Measurements from ENCODE around the gene ARHGAP1.
"Not testable (repeated sequence)": the region's sequence is repeated elsewhere in the genome, so short reads cannot be mapped to it uniquely, and the experiment has no call there.

Gene ARHGAP1

DNA sequence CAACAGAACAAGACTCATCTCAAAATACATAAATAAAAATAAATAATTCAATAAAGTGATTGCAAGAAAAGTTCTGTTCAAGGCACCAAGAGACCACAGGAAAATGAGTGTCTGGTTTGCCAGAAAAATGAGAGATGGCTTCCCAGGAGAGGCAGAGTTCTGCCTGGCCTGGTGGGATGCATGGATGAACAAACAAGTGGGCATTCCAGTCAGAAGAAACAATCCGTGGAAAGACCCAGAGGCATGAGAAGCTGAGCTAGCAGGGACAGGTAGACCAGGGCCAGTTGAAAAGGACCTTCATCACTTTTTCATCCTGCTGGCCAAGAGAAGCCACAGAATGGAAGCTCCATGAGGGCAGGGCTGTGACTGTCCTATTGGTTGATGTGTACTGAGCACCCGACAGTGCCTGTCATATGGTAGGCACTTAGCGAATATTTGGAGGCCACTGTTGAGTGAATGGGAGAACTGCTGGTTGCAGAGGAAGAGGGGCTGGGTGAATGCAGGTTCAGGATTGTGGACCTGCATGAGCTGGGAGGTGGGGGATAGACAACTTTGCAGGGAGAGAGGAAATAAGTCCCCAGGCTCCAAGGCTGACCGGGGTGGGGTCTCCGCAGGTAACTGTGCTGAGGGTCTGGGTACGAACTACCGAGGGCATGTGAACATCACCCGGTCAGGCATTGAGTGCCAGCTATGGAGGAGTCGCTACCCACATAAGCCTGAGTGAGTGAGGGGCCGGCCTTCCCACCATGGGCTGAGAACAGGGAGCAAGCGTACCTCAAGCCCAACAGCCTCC is 22.3 kb upstream of the ARHGAP1 start:
- DNase-seq, result no peak

GRCh38 chr11:46721286-46721685 is 20.9 kb upstream of the ARHGAP1 start:
- DNase-seq, result no peak

- DNase-seq, result no peak
Observed at GRCh38 chr11:46719543-46720218, 19.3 kb upstream of the ARHGAP1 start.

DNA sequence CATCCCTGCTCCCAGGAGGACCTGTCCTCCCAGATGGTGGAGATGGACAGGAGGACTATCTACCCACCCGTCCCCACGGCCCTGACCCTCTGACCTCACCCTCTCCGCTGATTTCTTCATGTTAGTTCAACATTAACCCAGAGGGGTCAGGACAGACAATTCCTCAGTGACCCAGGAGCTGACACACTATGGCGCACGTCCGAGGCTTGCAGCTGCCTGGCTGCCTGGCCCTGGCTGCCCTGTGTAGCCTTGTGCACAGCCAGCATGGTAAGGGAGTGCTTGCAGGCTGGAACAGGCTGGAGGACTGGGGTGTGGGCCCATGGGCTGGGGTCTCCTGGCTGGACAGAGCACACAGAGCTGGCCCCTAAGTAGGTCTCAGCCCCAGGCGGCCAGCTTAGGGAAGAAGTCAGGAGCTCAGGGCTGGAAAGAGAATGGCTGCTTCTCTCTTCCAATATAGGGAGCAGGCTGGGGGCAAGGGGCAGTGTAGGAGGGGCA is 18.7 kb upstream of the ARHGAP1 start, which contains the start of gene F2:
Gene F2 (plus strand): TSS at position 166 of the 495 bp plus-strand sequence. CDS start 23 bp downstream, at position 189.
- DNase-seq, result no peak

- DNase-seq, result peak; percentile 63
Observed at GRCh38 chr11:46718155-46719019, 18.0 kb upstream of the ARHGAP1 start.

GRCh38 chr11:46717825-46718154 is 17.4 kb upstream of the ARHGAP1 start:
- DNase-seq, result not testable (repeated sequence)

DNA sequence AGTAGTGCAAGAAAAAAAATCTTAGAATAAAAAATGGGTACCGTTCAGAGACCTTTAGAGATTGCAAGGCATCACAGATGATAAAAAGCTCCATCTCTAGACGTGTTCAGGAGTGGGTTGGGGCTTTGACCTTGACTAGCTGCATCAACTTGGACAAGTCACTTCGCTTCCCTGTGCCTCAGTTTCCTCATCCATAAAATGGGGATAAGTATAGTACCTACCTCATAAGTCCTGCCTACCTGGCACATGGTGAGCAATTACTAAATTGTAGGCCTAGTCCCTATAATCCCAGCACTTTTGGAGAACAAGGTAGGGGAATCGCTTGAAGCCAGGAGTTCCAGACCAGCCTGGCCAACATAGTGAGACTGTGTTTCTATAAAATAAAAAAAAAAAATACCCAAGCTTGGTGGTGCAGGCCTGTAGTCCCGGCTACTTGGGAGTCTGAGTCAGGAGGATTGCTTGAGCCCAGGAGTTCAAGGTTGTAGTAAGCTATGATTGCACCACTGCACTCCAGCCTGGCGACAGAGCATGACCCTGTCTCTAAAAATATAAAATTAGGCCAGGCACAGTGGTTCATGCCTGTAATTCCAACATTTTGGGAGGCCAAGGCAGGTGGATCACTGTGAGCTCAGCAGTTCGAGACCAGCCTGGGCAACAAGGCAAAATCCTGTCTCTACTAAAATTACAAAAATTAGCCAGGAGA is 12.6 kb upstream of the ARHGAP1 start:
- DNase-seq, result no peak

- DNase-seq, result no peak
Observed at GRCh38 chr11:46711303-46711702, 10.9 kb upstream of the ARHGAP1 start.

- no peak for DNase-seq
Observed at GRCh38 chr11:46710821-46711269, 10.4 kb upstream of the ARHGAP1 start.

- DNase-seq, result not testable (repeated sequence)
Observed at GRCh38 chr11:46709351-46709750, 8.9 kb upstream of the ARHGAP1 start.

DNA sequence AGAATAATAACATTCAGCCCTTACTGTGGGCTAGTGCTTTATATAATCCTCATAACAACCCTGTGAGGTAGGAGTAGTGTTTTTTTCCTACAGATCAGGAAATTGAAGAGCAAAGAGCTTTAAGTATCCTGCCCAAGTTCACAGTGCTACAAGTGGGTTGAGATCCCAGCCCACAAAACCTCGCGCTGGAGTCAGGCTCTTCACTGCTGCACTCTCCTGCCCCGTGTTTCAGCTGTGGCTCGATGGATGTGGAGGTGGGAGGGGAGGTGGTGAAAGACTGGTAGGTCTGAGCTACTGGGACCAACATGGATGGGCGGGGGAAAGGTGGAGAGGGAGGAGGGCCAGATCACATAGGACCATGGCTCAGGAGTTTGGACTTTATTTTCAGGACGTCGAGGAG is 6.5 kb upstream of the ARHGAP1 start:
- no peak for DNase-seq

- no peak for DNase-seq
Observed at GRCh38 chr11:46705070-46705688, 4.8 kb upstream of the ARHGAP1 start.

DNA sequence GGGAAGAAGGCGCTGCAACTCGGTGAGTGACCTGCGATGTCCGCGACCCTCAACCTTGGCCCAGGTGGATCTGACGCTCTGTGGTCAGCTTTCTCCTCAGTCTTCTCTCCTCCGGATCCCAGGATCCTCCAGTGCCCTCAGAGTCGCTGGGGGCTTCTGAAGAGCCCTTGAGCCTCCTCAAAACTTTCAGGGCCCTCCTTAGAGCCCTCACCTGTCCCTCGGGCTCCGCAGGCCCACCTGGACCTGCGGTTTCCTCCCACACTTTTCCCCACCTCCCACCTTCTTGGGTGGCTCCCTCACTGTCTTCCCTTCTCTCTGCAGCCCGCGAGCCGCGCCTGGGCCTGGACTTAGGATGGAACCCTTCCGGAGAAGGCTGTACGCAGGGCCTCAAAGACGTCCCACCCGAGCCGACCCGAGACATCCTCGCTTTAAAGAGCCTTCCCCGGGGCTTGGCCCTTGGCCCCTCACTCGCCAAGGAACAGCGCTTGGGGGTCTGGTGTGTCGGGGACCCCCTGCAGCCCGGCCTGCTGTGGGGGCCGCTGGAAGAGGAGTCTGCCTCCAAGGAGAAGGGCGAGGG is 747 bp upstream of the ARHGAP1 start:
- DNase-seq, result peak; percentile 28

GRCh38 chr11:46698597-46698996 is 1.8 kb downstream of the ARHGAP1 start:
- no peak for DNase-seq

DNA sequence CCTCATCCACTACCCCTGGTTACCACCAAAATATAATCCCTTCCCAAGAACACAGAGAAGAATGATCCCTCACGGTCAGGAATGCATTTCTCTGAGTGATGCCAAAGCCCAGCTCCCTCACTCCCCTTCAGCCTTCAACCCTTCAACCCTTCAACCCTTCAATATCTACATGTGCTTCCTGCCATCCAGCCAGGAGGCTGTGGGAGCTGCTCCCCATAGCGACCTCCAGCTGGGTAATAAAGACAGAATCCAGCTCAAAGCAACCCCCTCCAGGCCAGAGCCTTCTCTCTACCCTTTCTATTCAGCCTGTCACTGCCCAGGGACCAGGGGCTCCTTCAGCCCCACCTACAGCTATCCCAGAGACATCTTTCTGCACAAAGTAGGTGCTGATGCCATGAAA is 2.7 kb downstream of the ARHGAP1 start:
- DNase-seq, result no peak

- peak; percentile 36 for DNase-seq
Observed at GRCh38 chr11:46697303-46697702, 3.1 kb downstream of the ARHGAP1 start.

DNA sequence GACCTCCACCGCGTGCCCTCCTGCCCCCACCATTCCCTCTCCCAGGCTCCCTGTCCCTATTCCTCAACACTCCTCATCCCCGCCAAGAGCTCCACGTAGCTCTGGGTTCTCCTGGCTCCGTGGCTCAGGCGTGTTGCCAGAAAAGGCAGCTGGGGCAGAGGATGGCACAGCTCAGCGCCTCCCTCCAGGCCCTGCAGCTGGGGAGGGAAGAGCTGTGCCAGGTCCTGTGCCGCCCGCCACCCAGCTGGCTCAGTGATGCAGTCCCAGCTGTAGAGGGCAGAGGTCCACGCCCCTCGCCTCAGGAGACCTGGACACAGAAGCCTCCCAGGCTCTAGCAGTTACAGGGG is 4.2 kb downstream of the ARHGAP1 start:
- no peak for DNase-seq

- no peak for DNase-seq
Observed at GRCh38 chr11:46695345-46696211, 4.8 kb downstream of the ARHGAP1 start.

GRCh38 chr11:46694607-46695006 is 5.8 kb downstream of the ARHGAP1 start:
- no peak for DNase-seq

- no peak for DNase-seq
Observed at GRCh38 chr11:46694072-46694471, 6.3 kb downstream of the ARHGAP1 start.

DNA sequence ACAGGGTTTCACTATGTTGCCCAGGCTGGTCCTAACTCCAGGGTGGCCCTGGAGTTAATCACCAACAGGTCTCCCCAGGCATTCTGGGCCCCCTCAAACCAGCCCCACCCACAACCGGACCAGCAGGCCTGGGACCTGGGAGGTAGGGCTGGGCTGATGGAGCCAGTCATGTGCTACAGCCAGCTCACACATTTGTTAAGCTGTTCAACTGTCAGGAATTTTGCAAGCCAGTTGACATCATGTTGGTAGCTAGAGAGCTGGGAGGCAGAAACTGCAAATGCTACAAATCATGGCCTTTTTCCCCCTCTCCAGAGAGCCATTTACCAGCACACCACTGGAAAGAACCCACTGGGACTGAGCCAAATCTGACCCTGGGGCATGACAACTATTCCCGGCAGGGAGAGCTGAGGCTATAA is 6.8 kb downstream of the ARHGAP1 start:
- DNase-seq, result no peak
